Stimulated activated CD4-positive, alpha-beta T cell treated with anti-CD3 and anti-CD28 coated beads, Interleukin-15, amount 100 ng/mL, for 48 hours (primary cell): ENCODE data around the gene SLC43A3.

Experiments
- DNase-seq, 2 donors: peaks; one replicate each; pipeline ENCODE4 v3.0.0-alpha.2; 2020; ENCODE audit warnings: low read depth in 2 of 2

The SLC43A3 gene

GRCh38 chr11:57358543-57358961 is 68.4 kb downstream of the SLC43A3 start:
- DNase-seq: no peak

DNA sequence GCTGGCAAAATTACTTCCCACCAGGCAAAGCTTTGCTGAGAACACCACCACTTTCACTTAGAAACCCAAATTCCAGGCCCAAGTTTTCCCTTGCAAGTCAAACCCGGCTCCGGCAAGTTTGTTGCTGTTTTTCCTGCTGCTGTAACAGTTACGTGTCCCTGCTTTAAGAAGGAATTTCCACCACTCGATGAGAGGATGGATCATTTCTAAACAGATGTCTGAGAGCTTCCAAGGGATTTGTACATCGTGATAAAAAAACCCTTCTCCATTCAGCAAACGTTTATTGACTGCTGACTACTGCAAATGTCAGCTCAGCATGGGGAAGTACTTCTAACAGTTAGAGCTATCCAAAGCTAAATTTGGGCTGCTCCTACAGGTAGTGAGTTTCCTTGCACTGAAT is 69.1 kb downstream of the SLC43A3 start:
- DNase-seq: no peak

DNA sequence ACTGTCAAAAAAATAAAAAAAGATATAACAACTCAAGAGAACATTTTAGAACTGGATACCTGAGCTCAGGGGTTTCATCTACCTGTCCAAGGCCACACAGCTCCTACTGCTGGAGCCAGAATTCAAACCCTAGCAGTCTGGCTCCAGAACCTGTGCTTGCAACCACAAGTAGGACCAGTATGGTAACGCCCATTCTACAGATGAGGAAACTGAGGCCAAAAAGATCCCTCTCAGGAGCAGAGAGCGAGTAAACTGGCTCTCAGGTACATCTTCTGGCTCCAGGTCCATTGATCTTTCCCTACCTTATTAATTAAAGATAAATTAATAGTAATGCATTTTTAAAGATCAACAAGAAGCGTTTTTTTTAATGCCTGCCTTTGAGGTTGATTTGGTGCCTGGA is 69.6 kb downstream of the SLC43A3 start:
- DNase-seq: no peak
